ENCODE results near the gene SIGLEC1. TPM values are rescaled to one million over a fixed set of nuclear protein-coding genes. Genes with fewer than 3 reads are reported as not detected.

SIGLEC1 gene
- total and polyA plus RNA-seq, 7 experiments from 2014 or later: 0.34 to 2.1 (median 1.1) TPM; not detected in 3

DNA sequence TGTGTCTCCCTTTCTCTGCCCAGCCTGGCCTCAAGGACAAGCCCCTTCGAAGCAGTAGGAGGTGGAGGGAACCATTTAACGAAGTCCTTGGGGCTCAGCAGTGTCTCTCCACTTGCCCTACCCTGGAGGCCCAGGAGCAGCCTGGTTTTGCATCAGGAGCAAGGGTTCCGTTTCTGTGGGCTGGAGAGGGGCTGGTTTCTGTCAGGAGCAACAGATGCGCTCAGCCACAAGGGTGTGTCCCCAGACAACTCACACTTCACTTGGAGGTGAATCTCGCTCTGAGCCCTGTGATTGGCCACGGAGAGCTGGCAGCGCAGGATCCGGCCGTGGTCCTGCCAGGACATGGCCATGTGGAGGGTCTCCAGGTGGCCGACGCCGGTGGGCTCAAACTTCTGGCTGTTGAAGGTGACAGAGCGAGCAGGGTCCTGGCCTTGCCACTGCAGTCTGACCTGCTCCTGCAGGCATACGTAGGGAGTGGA is 6.9 kb downstream of the SIGLEC1 start:
- no peak overlapping the region for H3K27ac Mint-ChIP-seq
- ChIA-PET POLR2A (no interaction called here), CTCF (no interaction called here)
- no peaks in the 10 kb centered on the region for H3K27me3 ChIP-seq (ENCODE audit: control insufficient read depth in 2 of 2, insufficient read depth in 2 of 2, low read length in 2 of 2)
- no peaks in the 10 kb centered on the region for H3K4me1 ChIP-seq (ENCODE audit: control insufficient read depth in 2 of 2, insufficient read depth in 2 of 2, low read length in 2 of 2)
- H3K9me3 Mint-ChIP-seq: no peaks in the 10 kb centered on the region
- H3K27ac ChIP-seq (ENCODE audit: low read depth, low read length): no peak overlapping the region
- ATAC-seq (no peak), DNase-seq (no peak)
- H3K27me3 Mint-ChIP-seq: peaks cover 0 to 6% (median 0%) of the 10 kb centered on the region in 5 donors
- no peak overlapping the region for H3K4me3 Mint-ChIP-seq
- no peaks in the 10 kb centered on the region for H3K4me1 Mint-ChIP-seq
- H3K4me3 ChIP-seq (ENCODE audit: low read length): no peak overlapping the region
- H3K9me3 ChIP-seq (ENCODE audit: control insufficient read depth in 2 of 3, low read length in 3 of 3): no peaks in the 10 kb centered on the region
- no peaks in the 10 kb centered on the region for H3K36me3 Mint-ChIP-seq
- intact Hi-C loops (cut with micrococcal nuclease): no loop called here
- H3K36me3 ChIP-seq (ENCODE audit: control insufficient read depth in 2 of 3, insufficient read depth in 3 of 3, low read length in 3 of 3): no peaks in the 10 kb centered on the region

DNA sequence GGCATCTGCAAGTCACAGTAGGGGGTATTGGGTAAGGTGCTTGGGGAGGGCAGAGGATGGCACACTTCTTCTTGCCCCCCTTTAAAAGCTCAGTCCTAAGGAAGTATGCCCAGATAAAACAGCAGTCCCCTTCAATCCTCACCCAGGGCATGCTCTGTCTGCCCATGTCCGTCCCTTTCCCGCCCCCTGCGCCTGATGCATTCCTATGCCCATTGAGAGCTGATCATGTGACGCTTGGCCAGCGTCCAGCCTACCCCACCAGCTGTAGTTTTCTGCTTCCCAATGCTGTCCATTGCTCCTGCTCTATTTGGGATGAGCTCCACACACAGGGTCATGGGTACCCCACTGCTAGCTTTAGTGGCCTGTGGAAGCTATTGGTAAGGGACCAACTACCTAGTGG is 8.3 kb downstream of the SIGLEC1 start:
- ATAC-seq (no peak), DNase-seq (no peak)
- Histone ChIP-seq H3K27ac (ENCODE audit: low read depth, low read length) (no peak overlapping the region), H3K4me1 (ENCODE audit: control insufficient read depth in 2 of 2, insufficient read depth in 2 of 2, low read length in 2 of 2) (no peaks in the 10 kb centered on the region), H3K36me3 (ENCODE audit: control insufficient read depth in 2 of 3, insufficient read depth in 3 of 3, low read length in 3 of 3) (no peaks in the 10 kb centered on the region), H3K27me3 (ENCODE audit: control insufficient read depth in 2 of 2, insufficient read depth in 2 of 2, low read length in 2 of 2) (no peaks in the 10 kb centered on the region), H3K9me3 (ENCODE audit: control insufficient read depth in 2 of 3, low read length in 3 of 3) (no peaks in the 10 kb centered on the region), H3K4me3 (ENCODE audit: low read length) (no peak overlapping the region)
- Mint-ChIP-seq H3K27ac (no peak overlapping the region), H3K27me3 (peaks cover 0 to 6% (median 0%) of the 10 kb centered on the region in 5 donors), H3K9me3 (no peaks in the 10 kb centered on the region), H3K36me3 (no peaks in the 10 kb centered on the region), H3K4me1 (no peaks in the 10 kb centered on the region), H3K4me3 (no peak overlapping the region)
- ChIA-PET CTCF (interaction anchor here (0.9 kb wide), 1 partner anchor 27 kb away, joined by 3 read pairs; no protein-coding TSS in a partner anchor), POLR2A (no interaction called here)
- intact Hi-C loops (cut with micrococcal nuclease): no loop called here

DNA sequence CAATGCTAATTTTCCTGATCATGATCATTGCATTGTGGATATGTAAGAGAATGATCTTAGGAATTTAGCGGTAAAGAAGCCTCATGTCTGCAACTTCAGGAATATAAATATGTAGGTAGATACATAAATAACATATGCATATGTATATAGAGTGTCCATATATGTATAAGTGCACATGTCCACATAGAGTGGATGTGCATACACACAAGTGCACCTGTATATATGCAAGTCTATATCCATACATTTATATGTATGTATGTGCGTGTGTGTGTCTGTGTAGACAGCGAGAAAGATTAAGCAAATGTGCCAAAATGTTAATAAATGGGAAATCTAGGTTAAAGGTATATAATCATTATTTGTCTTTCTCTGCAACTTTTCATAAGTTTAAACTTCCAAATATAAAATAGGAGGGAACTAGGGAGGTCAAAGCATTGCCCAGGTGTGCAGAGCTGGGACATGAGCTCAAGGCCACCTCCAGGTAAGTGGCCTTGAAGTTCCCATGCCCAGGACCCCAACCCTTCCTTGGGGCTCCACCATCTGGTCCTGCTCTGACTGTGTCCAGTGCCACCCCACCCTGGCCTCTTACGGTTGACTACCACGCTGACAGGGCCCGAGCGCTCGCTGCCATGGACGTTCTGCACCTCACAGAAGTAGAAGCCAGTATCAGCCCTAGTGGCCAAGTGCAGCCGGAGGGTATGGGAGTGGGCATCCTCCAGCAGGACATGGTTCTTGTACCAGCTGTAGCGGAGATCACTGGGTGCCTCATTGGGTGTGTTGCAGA is 9.6 kb downstream of the SIGLEC1 start:
- ATAC-seq (no peak), DNase-seq (no peak)
- ChIA-PET CTCF (no interaction called here), POLR2A (no interaction called here)
- Histone ChIP-seq H3K27ac (ENCODE audit: low read depth, low read length) (no peak overlapping the region), H3K9me3 (ENCODE audit: control insufficient read depth in 2 of 3, low read length in 3 of 3) (no peaks in the 10 kb centered on the region), H3K27me3 (ENCODE audit: control insufficient read depth in 2 of 2, insufficient read depth in 2 of 2, low read length in 2 of 2) (no peaks in the 10 kb centered on the region), H3K36me3 (ENCODE audit: control insufficient read depth in 2 of 3, insufficient read depth in 3 of 3, low read length in 3 of 3) (no peaks in the 10 kb centered on the region), H3K4me3 (ENCODE audit: low read length) (no peak overlapping the region), H3K4me1 (ENCODE audit: control insufficient read depth in 2 of 2, insufficient read depth in 2 of 2, low read length in 2 of 2) (no peaks in the 10 kb centered on the region)
- intact Hi-C loops (cut with micrococcal nuclease): no loop called here
- Mint-ChIP-seq H3K27ac (no peak overlapping the region), H3K9me3 (no peaks in the 10 kb centered on the region), H3K4me3 (no peak overlapping the region), H3K27me3 (peaks cover 0 to 4% (median 0%) of the 10 kb centered on the region in 5 donors), H3K36me3 (no peaks in the 10 kb centered on the region), H3K4me1 (no peaks in the 10 kb centered on the region)

DNA sequence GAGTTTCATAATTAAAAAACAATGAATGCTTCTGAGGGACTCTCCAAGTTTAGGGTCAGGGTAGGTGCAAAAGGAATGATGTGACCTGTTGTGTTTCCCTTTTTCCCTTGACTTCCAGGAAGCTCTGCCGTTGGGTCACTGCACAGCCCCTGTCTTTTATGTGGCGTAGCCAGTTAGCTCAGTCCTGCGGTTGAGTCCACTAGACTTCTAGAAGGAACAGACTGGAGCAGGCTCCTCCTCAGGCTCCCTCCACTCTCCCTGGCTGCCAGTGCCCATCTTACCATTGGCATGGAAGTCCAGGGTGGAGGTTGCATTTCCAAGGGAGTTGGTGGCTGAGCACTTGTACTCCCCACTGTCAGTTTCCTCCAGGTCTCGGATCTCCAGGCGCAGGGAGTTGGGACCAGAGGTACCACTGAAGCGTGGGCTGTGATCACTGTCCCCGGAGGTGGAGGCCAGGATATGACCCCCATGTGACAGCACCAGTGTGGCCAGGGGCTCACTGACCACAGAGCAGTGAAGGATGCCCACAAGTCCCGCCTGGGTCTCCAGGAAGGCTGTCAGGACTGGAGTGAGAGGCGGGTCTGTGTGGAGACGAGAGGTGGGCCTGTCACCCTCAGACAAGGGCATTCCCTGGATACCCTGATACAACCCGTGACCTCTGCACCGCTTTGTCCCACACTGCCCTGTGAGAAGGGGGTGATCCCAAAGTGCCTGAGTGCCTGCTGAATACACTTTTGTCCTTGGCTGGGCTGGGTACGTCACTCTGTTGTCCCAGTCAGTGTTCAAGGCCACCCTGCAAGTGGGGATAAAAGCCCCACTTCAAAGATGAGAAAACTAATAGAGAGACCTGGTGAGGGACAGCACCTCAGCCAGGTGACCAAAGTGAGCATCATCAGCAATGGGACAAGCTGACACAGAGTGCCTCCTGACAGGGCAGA is 11.1 kb downstream of the SIGLEC1 start:
- CTCF ChIA-PET: interaction anchor here (0.9 kb wide), 1 partner anchor 10 kb away, joined by 3 read pairs; no protein-coding TSS in a partner anchor
- Histone ChIP-seq H3K9me3 (ENCODE audit: control insufficient read depth in 2 of 3, low read length in 3 of 3) (no peaks in the 10 kb centered on the region), H3K4me1 (ENCODE audit: control insufficient read depth in 2 of 2, insufficient read depth in 2 of 2, low read length in 2 of 2) (no peaks in the 10 kb centered on the region), H3K27me3 (ENCODE audit: control insufficient read depth in 2 of 2, insufficient read depth in 2 of 2, low read length in 2 of 2) (no peaks in the 10 kb centered on the region), H3K27ac (ENCODE audit: low read depth, low read length) (no peak overlapping the region), H3K4me3 (ENCODE audit: low read length) (no peak overlapping the region), H3K36me3 (ENCODE audit: control insufficient read depth in 2 of 3, insufficient read depth in 3 of 3, low read length in 3 of 3) (no peaks in the 10 kb centered on the region)
- Mint-ChIP-seq H3K9me3 (no peaks in the 10 kb centered on the region), H3K27ac (no peak overlapping the region), H3K4me3 (no peak overlapping the region), H3K36me3 (no peaks in the 10 kb centered on the region), H3K27me3 (no peaks in the 10 kb centered on the region), H3K4me1 (no peaks in the 10 kb centered on the region)
- POLR2A ChIA-PET: no interaction called here
- ATAC-seq (no peak), DNase-seq (no peak)
- intact Hi-C loops (cut with micrococcal nuclease): no loop called here

DNA sequence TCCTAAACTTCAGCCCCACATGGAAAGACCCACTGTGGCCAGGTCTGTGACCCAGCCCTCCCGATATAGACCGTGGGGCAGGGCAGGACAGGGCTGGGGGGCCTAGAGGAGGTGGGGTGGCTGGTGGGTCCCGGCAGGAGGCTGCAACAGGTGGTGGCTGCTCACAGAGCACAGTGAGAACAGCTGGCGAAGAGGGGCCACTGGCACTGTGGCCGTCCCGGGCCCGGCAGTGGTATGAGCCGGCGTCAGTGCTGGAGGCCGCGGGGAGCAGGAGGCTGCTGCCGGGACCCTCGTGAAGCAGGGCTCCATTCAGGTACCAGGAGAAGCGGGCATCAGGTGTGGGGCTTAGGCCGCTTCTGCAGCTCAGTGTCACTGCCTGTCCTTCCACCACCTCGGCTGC is 13.4 kb downstream of the SIGLEC1 start:
- POLR2A ChIA-PET: no interaction called here
- DNase-seq: no peak

DNA sequence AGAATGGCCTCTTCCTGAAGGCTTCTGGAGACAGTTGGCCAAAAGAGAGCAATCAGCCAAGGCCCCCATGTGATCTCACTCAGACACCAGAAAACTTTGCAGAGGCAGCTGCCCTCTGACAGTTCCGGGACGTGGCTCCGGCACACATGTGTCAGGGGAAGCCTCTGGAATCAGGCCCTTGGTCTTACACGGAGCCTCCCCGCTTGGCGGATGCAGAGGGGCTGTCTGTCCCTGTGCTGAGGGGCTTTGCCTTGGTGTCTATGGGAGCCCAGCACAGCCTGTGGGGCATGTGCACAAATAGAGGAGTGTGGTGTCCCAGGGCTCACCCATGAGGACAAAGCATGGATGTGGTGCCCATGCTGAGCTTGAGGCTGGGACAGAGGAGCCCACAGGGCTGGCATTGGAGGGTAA is 13.8 kb downstream of the SIGLEC1 start:
- POLR2A ChIA-PET: no interaction called here
- H3K27me3 ChIP-seq (ENCODE audit: control insufficient read depth in 2 of 2, insufficient read depth in 2 of 2, low read length in 2 of 2): no peaks in the 10 kb centered on the region
- H3K9me3 Mint-ChIP-seq: no peaks in the 10 kb centered on the region
- no peaks in the 10 kb centered on the region for H3K9me3 ChIP-seq (ENCODE audit: control insufficient read depth in 2 of 3, low read length in 3 of 3)
- intact Hi-C loops (cut with micrococcal nuclease): no loop called here
- H3K27ac ChIP-seq (ENCODE audit: low read depth, low read length): no peak overlapping the region
- no peaks in the 10 kb centered on the region for H3K36me3 ChIP-seq (ENCODE audit: control insufficient read depth in 2 of 3, insufficient read depth in 3 of 3, low read length in 3 of 3)
- no peaks in the 10 kb centered on the region for H3K27me3 Mint-ChIP-seq
- CTCF ChIA-PET: interaction anchor here (0.6 kb wide), 1 partner anchor 12 kb away, joined by 3 read pairs; no protein-coding TSS in a partner anchor
- ATAC-seq: no peak
- no peak overlapping the region for H3K4me3 Mint-ChIP-seq
- no peak for DNase-seq
- H3K4me3 ChIP-seq (ENCODE audit: low read length): no peak overlapping the region
- no peaks in the 10 kb centered on the region for H3K4me1 Mint-ChIP-seq
- H3K27ac Mint-ChIP-seq: peak overlapping the region in 1 of 9 donors; percentile 26
- H3K4me1 ChIP-seq (ENCODE audit: control insufficient read depth in 2 of 2, insufficient read depth in 2 of 2, low read length in 2 of 2): no peaks in the 10 kb centered on the region
- no peaks in the 10 kb centered on the region for H3K36me3 Mint-ChIP-seq

More for the DNA sequence above, 13.4 kb downstream of the SIGLEC1 start:
- Histone ChIP-seq H3K36me3 (ENCODE audit: control insufficient read depth in 2 of 3, insufficient read depth in 3 of 3, low read length in 3 of 3) (no peaks in the 10 kb centered on the region), H3K4me3 (ENCODE audit: low read length) (no peak overlapping the region), H3K4me1 (ENCODE audit: control insufficient read depth in 2 of 2, insufficient read depth in 2 of 2, low read length in 2 of 2) (no peaks in the 10 kb centered on the region), H3K27me3 (ENCODE audit: control insufficient read depth in 2 of 2, insufficient read depth in 2 of 2, low read length in 2 of 2) (no peaks in the 10 kb centered on the region), H3K9me3 (ENCODE audit: control insufficient read depth in 2 of 3, low read length in 3 of 3) (no peaks in the 10 kb centered on the region), H3K27ac (ENCODE audit: low read depth, low read length) (no peak overlapping the region)
- Mint-ChIP-seq H3K36me3 (no peaks in the 10 kb centered on the region), H3K4me1 (no peaks in the 10 kb centered on the region), H3K4me3 (no peak overlapping the region), H3K27me3 (no peaks in the 10 kb centered on the region), H3K9me3 (no peaks in the 10 kb centered on the region), H3K27ac (no peak overlapping the region)
- no peak for ATAC-seq
- CTCF ChIA-PET: interaction anchor here (0.6 kb wide), 1 partner anchor 12 kb away, joined by 3 read pairs; no protein-coding TSS in a partner anchor
- intact Hi-C loops (cut with micrococcal nuclease): no loop called here
